ENCODE data around the gene SLC25A45.

SLC25A45 gene

DNA sequence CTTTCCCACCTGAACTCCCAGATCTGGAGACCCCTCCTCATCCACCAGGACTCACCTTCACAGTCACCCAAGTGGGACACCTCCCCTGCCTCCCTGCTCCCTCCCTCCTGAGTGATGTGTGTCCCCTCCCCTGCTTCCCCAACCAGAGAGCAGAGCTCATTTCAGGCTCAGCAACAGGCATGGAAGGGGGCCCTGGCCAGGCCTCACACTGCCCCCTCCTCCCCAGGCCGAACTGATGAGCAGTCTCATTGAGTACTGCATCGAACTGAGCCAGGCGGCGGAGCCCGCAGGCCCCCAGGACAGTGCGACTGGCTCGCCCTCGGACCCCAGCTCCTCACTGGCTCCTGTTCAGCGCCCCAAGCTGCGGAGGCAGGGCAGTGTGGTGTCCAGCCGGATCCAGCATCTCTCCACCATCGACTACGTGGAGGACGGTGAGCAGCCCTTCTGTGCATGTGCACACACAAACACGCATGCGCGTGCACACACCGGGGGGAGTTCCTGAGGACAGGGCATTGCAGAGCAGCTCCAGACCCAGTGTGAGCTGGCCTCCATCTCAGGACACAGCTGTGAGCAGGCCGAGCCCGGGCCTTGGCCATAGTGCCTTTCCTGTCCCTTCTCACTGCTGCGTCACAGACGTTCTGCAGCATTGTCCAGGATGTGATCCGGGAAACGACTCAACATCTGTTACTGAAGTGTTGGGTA lies 22.3 kb upstream of the SLC25A45 start:
- in situ Hi-C loops (cut with MboI; ENCODE audit: low sequenced_read_pairs) = no loop called here

DNA sequence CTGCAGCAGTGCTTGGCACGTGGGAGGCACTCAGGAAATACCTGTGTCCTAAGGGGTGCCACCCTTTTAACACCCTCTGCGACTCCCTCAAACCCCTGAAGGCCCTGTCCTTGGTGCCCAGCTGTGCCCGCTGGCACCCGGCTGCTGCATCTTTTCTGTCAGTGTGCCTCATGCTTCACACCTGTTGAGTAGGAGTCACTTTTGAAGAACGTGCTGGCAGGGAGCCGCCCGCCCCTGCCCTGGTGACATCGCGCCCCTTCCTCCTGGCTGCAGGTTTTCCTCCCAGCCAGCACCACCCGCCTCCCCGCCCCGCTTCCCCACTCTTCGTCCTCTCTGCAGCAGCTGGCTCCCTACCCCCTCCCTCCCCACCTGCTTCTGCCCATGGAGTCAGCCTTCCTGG lies 21.8 kb upstream of the SLC25A45 start:
- in situ Hi-C loops (cut with MboI; ENCODE audit: low sequenced_read_pairs) = no loop called here

DNA sequence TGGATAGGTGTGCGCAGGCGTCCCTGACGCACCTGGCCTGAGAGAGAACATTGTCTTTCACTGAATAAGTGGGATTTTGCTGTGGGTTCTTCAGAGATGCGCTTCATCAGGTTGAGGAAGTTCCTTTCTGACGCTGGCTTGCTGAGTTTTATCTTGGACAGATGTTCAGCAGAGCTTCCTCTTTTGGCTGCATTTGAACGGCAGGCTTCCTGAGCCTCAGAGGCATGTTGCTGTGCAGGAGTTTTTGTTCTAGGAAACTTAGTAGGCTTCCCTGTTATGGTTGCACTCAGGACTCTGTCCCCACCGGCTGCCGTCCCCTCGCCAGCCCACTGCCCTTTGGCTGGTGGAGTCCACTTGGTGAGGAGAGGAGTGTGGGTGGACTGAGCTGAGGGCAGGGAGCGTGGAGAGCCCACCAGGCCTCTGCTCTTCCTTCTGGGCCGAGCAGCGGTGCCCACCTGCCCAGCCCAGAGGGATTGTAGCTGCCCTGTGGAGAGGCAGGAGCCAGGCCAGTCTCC lies 21.2 kb upstream of the SLC25A45 start:
- in situ Hi-C loops (cut with MboI; ENCODE audit: low sequenced_read_pairs) = no loop called here

DNA sequence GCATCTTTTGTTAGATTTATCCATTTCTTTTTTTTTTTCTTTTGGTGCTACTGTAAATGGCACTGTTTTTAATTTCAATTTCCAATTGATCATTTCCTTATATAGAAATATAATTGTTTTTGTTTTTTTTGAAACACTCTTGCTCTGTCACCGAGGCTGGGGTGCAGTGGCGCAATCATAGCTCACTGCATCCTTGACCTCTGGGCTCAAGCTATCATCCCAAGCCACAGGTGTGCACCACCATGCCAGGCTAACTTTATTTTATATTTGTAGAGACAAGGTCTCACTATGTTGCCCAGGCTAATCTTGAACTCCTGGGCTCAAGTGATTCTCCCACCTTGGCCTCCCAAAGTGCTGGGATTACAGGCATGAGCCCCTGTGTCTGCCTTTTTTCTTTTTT lies 20.3 kb upstream of the SLC25A45 start:
- in situ Hi-C loops (cut with MboI; ENCODE audit: low sequenced_read_pairs) = no loop called here

DNA sequence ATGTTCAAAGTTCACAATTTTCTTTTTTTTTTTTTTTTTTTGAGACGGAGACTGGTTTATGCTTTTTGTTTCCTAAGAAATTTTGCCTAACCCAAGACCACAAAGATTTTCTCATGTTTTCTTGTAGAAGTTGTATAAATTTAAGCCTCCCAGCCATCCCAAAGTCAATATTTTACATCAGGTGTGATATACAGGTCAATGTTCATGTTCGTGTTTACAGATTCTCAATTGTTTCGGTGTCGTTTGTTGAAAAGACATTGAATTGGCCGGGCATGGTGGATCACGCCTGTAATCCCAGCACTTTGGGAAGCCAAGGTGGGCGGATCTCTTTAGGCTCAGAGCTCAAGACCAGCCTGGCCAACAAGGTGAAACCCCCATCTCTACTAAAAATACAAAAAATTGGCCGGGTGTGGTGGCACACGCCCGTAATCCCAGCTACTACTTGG lies 19.4 kb upstream of the SLC25A45 start:
- in situ Hi-C loops (cut with MboI; ENCODE audit: low sequenced_read_pairs) = no loop called here

DNA sequence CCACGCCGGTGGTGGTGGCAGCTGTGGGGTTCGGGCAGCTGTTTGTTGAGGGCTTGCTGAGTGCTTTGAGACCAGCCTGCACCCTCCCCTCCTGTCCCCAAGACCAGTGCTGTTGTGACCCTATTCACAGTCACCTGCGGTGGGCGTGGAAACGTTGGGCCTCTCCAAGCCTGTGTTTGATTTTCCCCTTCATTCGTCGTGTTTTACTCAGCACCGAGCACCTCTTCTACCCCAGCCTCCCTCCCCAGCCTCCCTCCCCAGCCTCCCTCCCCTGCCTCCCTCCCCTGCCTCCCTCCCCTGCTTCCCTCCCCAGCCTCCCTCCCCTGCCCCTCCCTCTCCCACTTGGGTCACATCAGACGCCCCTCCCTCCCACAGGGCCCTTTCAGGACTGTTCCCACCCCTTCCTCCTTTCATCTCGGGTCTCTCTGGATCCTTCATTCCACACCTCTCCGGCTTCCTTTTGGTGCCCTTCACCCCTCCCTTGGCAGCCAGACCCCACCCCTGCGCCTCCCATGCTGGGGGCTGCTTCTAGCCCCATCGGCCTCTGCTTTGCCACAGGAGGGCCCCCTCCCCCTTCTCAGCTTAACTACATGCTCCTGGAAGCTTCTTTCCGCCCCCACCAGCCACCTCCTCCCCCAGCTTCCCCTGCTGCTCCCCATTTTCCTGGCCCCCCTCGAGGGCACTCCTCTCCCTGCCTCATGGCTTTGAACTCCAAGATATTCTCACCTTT lies 18.8 kb upstream of the SLC25A45 start:
- in situ Hi-C loops (cut with MboI; ENCODE audit: low sequenced_read_pairs) = no loop called here

DNA sequence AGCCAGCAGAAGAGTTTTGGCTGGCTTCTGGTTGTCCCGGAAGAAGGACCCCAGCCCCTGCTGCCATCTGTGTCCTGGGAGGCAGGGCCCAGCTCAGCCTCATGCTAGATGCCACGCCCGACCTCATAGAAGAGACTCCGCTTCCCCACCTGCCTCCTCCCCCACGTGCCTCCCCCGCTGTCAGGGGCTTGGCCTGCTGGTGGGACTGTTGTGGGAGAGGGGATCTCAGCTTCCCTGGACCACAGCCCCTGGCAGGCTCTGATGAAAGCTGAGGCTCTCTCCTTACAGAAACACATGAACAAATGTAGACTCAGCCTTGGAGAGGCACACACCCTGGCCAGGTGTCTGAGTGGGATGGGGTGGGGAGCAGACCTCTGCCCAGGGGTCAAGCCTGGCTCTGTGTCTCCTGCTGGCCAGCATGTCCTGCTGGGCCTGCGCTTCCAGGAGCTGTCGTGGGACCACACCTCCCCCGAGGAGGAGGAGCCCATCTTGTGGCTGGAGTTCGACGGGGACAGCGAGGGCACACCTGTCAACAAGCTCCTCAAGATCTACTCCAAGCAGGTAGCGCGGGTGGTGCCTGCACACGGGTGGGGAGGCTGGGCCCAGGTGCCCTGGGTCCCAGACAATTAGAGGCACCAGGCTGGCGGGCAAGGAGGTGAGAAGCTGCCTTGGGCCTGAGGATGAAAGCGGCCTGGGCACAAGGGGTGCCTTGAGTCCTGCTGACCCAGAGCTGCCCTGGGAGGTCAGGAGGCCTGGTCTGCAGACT lies 18.0 kb upstream of the SLC25A45 start:
- in situ Hi-C loops (cut with MboI; ENCODE audit: low sequenced_read_pairs) = no loop called here

DNA sequence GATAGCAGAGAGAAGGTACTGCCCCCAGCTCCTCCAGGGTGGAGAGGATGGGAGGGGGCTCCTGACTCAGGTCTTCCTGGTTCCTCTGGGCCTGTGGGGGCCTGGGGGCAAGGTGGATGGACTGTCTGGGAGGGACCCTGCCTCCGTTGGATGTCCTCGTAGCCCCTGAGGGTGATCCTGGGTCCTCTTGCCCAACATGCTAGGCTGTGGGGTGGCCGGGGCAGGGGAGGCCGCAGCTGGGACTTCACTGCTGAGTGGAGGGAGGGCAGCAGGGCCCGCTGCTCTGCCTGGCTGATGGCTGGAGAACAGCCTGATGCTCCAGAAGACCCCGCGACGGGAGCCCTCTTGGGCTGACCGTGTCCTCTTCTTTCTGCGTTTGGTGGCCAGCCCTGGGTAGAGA lies 17.4 kb upstream of the SLC25A45 start:
- in situ Hi-C loops (cut with MboI; ENCODE audit: low sequenced_read_pairs) = no loop called here

DNA sequence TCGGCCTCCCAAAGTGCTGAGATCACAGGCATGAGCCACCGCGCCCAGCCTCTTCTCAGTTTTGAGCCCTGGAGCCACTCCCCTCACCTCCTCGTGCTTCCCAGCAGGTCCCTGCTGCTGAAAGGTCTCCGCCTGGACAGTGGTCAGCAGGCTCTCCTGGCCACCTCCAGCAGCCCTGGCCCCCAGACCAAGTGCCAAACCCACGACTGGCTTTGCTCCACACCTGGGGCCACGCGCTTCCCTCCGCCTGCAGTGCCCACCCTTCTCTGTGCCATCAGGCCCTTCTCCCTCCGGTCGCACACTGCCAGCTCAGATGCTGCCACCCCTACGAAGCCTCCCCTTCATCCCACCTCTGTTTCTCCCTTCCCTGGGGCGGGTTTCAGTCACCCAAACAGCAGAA lies 16.8 kb upstream of the SLC25A45 start:
- in situ Hi-C loops (cut with MboI; ENCODE audit: low sequenced_read_pairs) = no loop called here

DNA sequence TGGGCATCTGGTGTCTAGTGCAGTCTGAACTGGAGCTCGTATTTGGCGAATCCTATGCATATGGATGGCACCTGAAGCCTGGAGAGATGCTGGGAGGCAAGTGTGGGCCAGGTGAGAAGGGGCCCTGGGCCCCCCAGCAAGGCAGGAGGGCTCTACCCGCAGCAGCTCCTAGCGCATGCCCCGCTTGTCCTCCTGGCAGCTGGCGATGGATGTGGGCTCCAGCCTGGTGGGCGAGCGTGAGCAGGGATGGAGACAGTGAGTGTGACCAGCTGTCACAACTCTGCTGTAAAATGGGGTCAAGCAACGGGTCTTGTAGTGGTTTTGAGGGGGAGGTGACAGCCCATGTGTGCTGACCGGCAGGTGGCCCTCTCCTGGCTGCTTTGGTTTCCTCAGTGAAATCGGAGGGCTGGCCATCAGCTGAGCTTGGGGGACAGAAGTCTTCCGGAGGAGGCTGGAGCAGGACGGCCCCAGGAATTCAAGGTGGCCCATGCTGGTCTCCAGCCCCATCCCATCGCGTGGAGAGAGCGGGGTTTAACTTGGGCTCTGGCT lies 16.0 kb upstream of the SLC25A45 start:
- in situ Hi-C loops (cut with MboI; ENCODE audit: low sequenced_read_pairs) = no loop called here

DNA sequence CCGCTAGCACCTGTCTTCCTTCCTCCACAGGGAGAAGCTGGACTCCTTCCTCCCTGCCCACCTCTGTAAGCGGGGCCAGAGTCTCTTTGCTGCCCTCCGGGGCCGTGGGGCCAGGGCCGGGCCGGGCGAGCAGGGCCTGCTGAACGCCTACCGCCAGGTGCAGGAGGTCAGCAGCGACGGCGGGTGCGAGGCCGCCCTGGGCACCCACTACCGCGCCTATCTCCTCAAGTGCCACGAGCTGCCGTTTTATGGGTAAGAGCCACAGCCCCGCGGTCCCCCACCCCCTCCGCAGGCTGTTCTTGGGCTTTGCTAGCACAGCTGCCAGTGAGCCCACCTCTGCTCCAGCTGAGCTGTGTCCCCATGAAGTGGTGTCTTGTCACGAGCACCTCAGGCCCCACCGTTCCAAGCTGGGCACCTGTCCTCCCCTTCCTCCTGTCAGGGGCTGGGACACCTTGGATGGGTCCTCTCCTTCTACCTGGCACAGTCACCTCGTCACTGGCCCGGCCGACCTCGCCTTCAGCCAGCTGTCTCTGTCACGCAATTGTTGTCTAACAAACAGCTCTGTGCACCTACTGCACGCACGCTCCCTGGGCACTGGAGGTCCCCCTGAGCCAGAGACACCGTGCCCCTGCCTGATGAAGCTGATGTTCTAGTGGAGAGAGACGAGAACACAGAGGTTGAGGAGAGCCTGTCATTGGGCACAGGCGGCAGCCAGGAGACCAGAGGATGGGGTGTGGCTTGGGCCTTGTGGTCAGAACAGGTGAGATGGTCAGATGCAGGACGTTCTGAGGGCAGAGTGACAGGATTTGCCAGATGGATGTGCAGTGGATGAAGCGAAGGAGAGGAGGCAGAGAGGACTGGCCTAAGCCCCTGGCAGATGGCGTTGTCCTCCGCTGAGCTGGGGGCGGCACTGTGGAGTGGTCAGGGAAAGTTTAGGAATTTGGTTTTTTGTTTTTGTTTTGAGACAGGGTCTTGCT lies 14.6 kb upstream of the SLC25A45 start:
- in situ Hi-C loops (cut with MboI; ENCODE audit: low sequenced_read_pairs) = no loop called here

DNA sequence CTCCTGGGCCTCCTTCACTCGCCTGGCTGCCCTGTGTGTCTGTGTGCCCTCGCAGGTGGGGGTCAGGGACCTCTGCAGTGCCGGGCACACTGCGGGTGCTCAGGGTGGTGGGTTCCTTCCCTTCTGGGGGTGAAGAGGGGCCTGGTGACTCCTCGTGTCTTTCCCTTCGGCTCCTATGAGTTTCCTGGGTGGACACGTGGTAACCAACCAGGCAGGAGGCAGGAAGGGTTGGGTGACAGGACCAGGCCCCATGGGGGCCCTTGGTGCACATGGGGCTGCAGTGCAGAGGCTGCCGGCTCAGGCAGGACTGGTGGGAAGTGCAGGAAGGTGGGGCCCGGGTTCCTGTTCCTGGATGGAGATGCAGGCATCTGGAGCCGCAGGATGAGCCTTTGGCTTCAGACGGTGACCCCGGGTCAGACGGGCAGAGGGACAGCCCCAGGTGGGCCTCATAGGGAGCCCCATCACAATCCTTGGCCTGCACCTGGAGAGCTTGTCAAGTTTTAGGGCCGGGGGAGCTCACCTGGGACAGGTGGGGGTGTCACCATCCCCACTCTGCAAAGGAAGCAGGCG lies 13.6 kb upstream of the SLC25A45 start:
- in situ Hi-C loops (cut with MboI; ENCODE audit: low sequenced_read_pairs) = no loop called here

DNA sequence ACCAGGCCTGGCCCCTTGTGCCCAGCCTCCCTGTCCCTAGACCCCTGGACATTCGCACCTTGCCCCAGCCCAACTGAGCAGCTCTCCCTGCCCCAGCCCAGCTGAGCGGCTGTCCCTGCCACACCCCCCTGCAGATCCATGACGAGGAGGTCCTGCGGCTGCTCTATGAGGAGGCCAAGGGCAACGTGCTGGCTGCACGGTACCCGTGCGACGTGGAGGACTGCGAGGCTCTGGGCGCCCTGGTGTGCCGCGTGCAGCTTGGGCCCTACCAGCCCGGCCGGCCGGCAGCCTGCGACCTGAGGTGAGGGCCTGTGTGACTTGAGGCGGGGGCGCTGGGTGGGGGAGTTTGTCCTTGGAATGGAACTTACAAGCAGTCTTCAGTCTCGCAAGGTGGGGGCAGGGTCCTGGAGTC lies 11.7 kb upstream of the SLC25A45 start:
- in situ Hi-C loops (cut with MboI; ENCODE audit: low sequenced_read_pairs) = no loop called here

DNA sequence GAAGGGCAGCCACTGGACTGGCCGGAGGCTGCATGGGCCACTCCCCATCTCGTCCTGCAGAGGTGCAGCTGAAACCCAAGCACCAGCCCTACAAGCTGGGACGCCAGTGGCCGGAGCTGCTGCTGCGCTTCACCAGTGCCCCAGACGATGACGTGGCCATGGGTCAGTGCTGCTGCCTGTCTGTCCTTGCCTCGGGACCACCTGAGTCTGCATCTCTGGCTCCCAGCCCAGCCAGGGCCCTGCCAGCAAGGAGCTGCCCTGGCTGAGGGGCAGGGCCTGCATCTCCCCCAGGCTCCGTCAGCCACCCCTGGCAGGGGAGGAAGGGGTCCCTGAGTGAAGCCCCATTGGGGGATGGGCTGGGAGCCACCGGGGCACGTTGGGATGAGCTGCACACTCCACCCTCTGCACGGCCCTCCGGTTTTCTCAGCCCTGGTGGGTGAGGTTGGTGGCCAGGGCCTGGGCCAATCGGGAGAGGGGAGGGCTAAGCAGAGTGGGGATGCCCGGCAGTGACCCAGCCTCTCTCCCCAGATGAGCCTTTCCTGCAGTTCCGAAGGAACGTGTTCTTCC lies 11.2 kb upstream of the SLC25A45 start:
- in situ Hi-C loops (cut with MboI; ENCODE audit: low sequenced_read_pairs) = no loop called here

DNA sequence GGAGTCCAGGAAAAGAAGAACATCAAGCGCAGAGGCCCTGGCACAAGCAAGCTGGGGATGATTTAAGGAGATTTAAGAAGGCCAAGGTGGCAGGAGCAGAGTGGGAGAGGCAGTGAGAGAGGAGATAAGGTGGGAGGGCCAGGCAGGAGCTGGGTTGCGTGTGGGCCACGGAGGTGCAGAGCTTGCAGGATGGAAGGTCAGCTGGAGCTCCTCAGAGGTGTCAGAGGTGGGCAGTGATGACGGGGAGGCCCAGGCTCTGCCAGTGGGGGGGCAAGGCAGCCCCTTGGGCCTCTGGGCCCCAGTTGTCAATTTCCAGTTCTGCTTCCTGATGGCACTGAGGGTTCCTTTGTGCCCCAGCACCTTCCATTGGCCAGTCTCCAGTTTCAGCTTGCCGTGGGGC lies 10.5 kb upstream of the SLC25A45 start:
- in situ Hi-C loops (cut with MboI; ENCODE audit: low sequenced_read_pairs) = no loop called here

DNA sequence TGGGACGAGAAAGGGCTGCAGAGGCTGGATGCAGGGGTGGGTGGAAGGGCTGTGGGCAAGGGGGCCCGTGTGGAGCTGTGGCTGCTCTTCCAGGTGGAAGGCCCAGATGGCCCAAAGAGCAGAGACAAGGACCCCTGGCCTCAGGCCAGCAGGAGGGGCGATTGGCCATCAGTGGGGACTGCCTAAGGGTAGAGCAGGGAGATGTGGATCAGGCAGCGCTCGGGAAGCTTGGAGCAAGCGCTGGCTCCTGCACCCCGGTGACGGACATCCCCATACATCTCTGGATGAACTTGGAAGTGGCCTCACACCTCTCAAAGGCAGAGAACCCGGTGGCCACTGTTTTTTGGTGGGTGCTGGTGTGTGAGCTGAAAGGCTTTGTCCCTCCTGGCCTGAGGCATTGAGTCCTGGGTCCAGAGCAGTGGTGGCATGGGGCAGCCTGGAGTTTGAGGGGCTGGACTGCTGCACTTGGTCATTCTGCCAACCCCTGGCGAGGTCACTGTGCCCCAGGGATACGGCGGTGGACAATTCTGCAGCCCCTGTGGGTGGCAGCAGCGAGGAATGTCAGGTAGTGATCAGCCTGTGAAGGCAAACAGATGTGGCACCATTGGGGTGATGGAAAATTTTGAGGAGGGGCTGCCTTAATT lies 9.9 kb upstream of the SLC25A45 start:
- in situ Hi-C loops (cut with MboI; ENCODE audit: low sequenced_read_pairs) = no loop called here

DNA sequence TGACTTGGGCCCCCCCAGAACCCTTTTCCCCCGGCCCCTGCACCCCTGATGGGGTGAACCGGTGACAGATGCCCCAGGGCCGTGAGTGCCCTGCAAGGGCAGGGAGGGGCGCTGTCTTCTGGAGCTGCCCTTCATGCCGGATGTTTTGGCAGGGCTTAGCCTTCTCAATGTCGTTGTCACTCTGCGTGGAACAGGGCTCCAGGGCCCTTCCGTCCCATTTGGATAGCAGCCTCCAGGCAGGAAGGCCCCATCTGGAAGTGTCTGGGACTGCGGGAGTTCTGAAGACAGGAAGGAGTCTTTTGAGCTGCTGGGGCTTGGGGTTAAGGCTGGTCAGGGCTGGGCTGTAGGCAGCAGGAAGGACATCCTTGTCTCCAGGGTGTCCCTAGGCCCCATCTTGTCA lies 8.6 kb upstream of the SLC25A45 start:
- in situ Hi-C loops (cut with MboI; ENCODE audit: low sequenced_read_pairs) = no loop called here

DNA sequence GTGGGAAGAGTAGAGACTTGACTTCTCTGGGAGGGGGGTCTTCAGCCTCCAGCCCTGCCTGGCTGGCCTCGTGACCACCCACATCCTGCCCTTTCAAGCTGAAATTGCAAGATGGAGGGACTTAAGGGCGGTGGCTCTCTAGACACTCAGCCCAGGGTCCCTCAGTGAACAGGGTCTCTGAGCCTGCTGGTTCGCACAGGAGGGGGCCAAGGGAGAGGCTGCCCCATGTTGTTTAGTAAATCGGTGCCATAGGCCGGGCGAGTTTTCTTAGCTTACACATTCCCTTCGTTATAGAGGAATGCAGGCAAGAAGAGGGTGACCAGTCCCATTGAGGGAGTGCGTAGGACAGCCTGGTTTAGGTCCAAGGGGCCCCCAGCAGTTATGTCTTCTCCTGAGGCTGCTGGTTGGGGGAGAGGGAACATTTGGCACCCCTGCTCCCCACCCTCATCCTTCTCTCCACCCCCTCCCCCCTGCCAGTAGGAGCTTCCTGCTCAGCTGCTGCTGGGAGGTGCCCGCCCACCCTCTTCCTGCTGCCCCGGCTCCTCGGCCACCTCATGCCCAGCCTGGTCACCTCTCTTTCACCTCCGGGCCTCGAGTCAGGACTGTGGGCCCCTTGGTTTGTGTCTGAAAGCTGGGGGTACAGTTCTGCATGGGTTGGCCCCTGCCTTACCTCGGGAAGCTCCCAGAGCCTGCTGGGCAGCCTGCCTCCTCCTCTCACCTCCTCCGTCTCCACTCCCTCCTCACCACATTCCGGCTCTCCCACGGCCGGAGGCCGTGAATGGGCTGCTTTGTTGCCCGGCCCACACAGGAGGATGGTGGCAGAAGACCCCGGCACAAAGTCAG lies 7.9 kb upstream of the SLC25A45 start:
- in situ Hi-C loops (cut with MboI; ENCODE audit: low sequenced_read_pairs) = no loop called here
